Activated CD4-positive, alpha-beta T cell treated with anti-CD3 and anti-CD28 coated beads for 48 hours (primary cell): ENCODE measurements around the gene PLCB4.

ENCODE experiments used
- DNase-seq: peaks from one replicate; pipeline ENCODE4 v3.0.0-alpha.2; 2020

Gene PLCB4

GRCh38 chr20:9180481-9181257 is 111.8 kb downstream of the PLCB4 start:
- no peak for DNase-seq

- no peak for DNase-seq
Measured at GRCh38 chr20:9185511-9185910, 116.6 kb downstream of the PLCB4 start.

- no peak for DNase-seq
Measured at GRCh38 chr20:9186396-9186795, 117.5 kb downstream of the PLCB4 start.

GRCh38 chr20:9195031-9195430 is 126.1 kb downstream of the PLCB4 start:
- DNase-seq, result no peak

- DNase-seq, result no peak
Measured at GRCh38 chr20:9196110-9196509, 127.2 kb downstream of the PLCB4 start.

- DNase-seq, result no peak
Measured at GRCh38 chr20:9198460-9198859, 129.6 kb downstream of the PLCB4 start.

- no peak for DNase-seq
Measured at GRCh38 chr20:9200196-9200595, 131.3 kb downstream of the PLCB4 start.

- no peak for DNase-seq
Measured at GRCh38 chr20:9200620-9201019, 131.7 kb downstream of the PLCB4 start.

- no peak for DNase-seq
Measured at GRCh38 chr20:9202420-9203080, 133.7 kb downstream of the PLCB4 start.

GRCh38 chr20:9203081-9203447 is 134.2 kb downstream of the PLCB4 start:
- no peak for DNase-seq

GRCh38 chr20:9204979-9205378 is 136.1 kb downstream of the PLCB4 start:
- no peak for DNase-seq

- no peak for DNase-seq
Measured at GRCh38 chr20:9206486-9206885, 137.6 kb downstream of the PLCB4 start.

- DNase-seq, result no peak
Measured at GRCh38 chr20:9207253-9207652, 138.4 kb downstream of the PLCB4 start.

- DNase-seq, result no peak
Measured at GRCh38 chr20:9210356-9210755, 141.5 kb downstream of the PLCB4 start.

GRCh38 chr20:9211016-9211760 is 142.3 kb downstream of the PLCB4 start:
- DNase-seq, result no peak

GRCh38 chr20:9212735-9213134 is 143.8 kb downstream of the PLCB4 start:
- no peak for DNase-seq

- DNase-seq, result no peak
Measured at GRCh38 chr20:9214685-9215084, 145.8 kb downstream of the PLCB4 start.

- DNase-seq, result no peak
Measured at GRCh38 chr20:9215539-9215938, 146.7 kb downstream of the PLCB4 start.

- DNase-seq, result no peak
Measured at GRCh38 chr20:9218531-9218961, 149.7 kb downstream of the PLCB4 start.

GRCh38 chr20:9220874-9221547 is 152.1 kb downstream of the PLCB4 start:
- DNase-seq, result no peak

- no peak for DNase-seq
Measured at GRCh38 chr20:9223296-9223695, 154.4 kb downstream of the PLCB4 start.

- no peak for DNase-seq
Measured at GRCh38 chr20:9225879-9226278, 157.0 kb downstream of the PLCB4 start.

GRCh38 chr20:9227896-9228615 is 159.2 kb downstream of the PLCB4 start:
- DNase-seq, result no peak
